Adrenal gland (tissue), 5 donors: ENCODE results near the gene CADM1.

Experiments used
- POLR2A ChIP-seq, 2 donors: fragments of 450-650 bp; IDR thresholded peaks; one replicate each; pipeline ENCODE4 v1.6.1; 2017; ENCODE audit warnings: antibody characterized with exemption in 2 of 2, mild to moderate bottlenecking in 2 of 2, moderate library complexity in 1 of 2
- TF ChIP-seq, protein P1 (sequence below), 6 experiments: fragments of 450-650 bp in 4 of 6; fragments of 200-600 bp in 2 of 6; sonication (generic) in 1 of 6; IDR thresholded peaks; 1 replicate in 5 of 6; 2 replicates in 1 of 6; pipeline versions ENCODE4 v1.5.1 to v1.8.0; 2016 to 2021; ENCODE audit warnings: antibody characterized with exemption in 6 of 6, mild to moderate bottlenecking in 2 of 6, moderate library complexity in 1 of 6
- donor health status: DM: no; HTN: no; CAD: no.

DNA sequence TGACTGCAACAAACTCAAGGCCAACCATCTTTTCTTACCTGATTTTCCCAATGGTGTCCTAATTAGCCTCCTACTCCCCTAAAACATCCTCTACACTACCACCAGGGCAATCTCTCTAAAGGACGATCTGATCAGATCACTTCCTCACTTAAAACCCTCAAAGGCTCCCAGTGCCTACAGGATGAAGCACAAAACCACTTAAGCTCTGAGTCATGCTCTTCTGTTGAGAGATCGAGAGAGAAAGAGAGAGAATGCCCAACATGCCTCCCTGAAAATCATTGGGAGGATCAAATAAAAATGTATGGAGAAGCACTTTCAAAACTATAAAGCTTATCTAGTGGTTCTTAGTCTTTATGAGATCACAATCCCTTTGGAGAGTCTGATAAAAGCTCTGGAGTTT, 171.1 kb downstream of the CADM1 start:
- TF ChIP-seq, protein P1, sequence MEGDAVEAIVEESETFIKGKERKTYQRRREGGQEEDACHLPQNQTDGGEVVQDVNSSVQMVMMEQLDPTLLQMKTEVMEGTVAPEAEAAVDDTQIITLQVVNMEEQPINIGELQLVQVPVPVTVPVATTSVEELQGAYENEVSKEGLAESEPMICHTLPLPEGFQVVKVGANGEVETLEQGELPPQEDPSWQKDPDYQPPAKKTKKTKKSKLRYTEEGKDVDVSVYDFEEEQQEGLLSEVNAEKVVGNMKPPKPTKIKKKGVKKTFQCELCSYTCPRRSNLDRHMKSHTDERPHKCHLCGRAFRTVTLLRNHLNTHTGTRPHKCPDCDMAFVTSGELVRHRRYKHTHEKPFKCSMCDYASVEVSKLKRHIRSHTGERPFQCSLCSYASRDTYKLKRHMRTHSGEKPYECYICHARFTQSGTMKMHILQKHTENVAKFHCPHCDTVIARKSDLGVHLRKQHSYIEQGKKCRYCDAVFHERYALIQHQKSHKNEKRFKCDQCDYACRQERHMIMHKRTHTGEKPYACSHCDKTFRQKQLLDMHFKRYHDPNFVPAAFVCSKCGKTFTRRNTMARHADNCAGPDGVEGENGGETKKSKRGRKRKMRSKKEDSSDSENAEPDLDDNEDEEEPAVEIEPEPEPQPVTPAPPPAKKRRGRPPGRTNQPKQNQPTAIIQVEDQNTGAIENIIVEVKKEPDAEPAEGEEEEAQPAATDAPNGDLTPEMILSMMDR (IDR thresholded peaks at IDR 0.05) = no peak
- TF ChIP-seq POLR2A (IDR thresholded peaks at IDR 0.05) = no peak
